HEK293 (cell line): Measurements from ENCODE around the gene WSB2.

Experiments used
- FEZF1 ChIP-seq: fragments of 450-650 bp; formaldehyde crosslinking; IDR thresholded peaks from 2 replicates; pipeline ENCODE4 v1.5.1; 2016; ENCODE audit warnings: missing biosample characterization, missing genetic modification characterization
- GFI1B ChIP-seq: fragments of 450-650 bp; formaldehyde crosslinking; IDR thresholded peaks from 2 replicates; pipeline ENCODE4 v1.5.1; 2016; ENCODE audit warnings: missing biosample characterization, missing genetic modification characterization
- GLI2 ChIP-seq: fragments of 450-650 bp; formaldehyde crosslinking; IDR thresholded peaks from 2 replicates; pipeline ENCODE4; 2017; ENCODE audit warnings: missing biosample characterization, missing genetic modification characterization, low read depth, borderline replicate concordance
- GLIS1 ChIP-seq: fragments of 450-650 bp; formaldehyde crosslinking; IDR thresholded peaks from 2 replicates; pipeline ENCODE4 v1.5.1; 2016; ENCODE audit warnings: missing biosample characterization, missing genetic modification characterization
- IKZF3 ChIP-seq: fragments of 450-650 bp; IDR thresholded peaks from 2 replicates; pipeline ENCODE4 v1.5.0; 2018; ENCODE audit warnings: missing biosample characterization, mild to moderate bottlenecking, missing genetic modification characterization, moderate library complexity
- KLF10 ChIP-seq: fragments of 450-650 bp; IDR thresholded peaks from 2 replicates; pipeline ENCODE4 v1.5.1; 2018; ENCODE audit warnings: missing biosample characterization, mild to moderate bottlenecking, missing genetic modification characterization
- KLF8 ChIP-seq: fragments of 450-650 bp; formaldehyde crosslinking; IDR thresholded peaks from 2 replicates; pipeline ENCODE4 v1.5.1; 2016; ENCODE audit warnings: missing biosample characterization, missing genetic modification characterization
- ZBTB20 ChIP-seq: fragments of 450-650 bp; formaldehyde crosslinking; IDR thresholded peaks from 2 replicates; pipeline ENCODE4 v1.5.1; 2016; ENCODE audit warnings: missing biosample characterization, missing genetic modification characterization
- ZFP3 ChIP-seq: fragments of 450-650 bp; formaldehyde crosslinking; IDR thresholded peaks from 2 replicates; pipeline ENCODE4 v1.5.1; 2016; ENCODE audit warnings: low read depth, missing biosample characterization, missing genetic modification characterization
- ZNF140 ChIP-seq: fragments of 450-650 bp; formaldehyde crosslinking; IDR thresholded peaks from 2 replicates; pipeline ENCODE4 v1.5.1; 2016; ENCODE audit warnings: missing biosample characterization, missing genetic modification characterization
- ZNF157 ChIP-seq: fragments of 450-650 bp; formaldehyde crosslinking; IDR thresholded peaks from 2 replicates; pipeline ENCODE4 v1.5.1; 2016; ENCODE audit warnings: missing biosample characterization, missing genetic modification characterization
- ZNF16 ChIP-seq: fragments of 450-650 bp; formaldehyde crosslinking; IDR thresholded peaks from 2 replicates; pipeline ENCODE4 v1.5.1; 2016; ENCODE audit warnings: low read depth, missing biosample characterization, missing genetic modification characterization
- ZNF174 ChIP-seq: fragments of 450-650 bp; formaldehyde crosslinking; IDR thresholded peaks from 2 replicates; pipeline ENCODE4 v1.5.0; 2017; ENCODE audit warnings: missing biosample characterization, mild to moderate bottlenecking, missing genetic modification characterization
- ZNF19 ChIP-seq: fragments of 450-650 bp; formaldehyde crosslinking; IDR thresholded peaks from 2 replicates; pipeline ENCODE4; 2016; ENCODE audit warnings: missing biosample characterization, missing genetic modification characterization, low read depth
- ZNF311 ChIP-seq: fragments of 450-650 bp; formaldehyde crosslinking; IDR thresholded peaks from 2 replicates; pipeline ENCODE4 v1.5.1; 2017; ENCODE audit warnings: missing biosample characterization, missing genetic modification characterization, borderline replicate concordance
- ZNF341 ChIP-seq: fragments of 450-650 bp; formaldehyde crosslinking; IDR thresholded peaks from 2 replicates; pipeline ENCODE4; 2016; ENCODE audit warnings: low read depth, missing biosample characterization, missing genetic modification characterization
- ZNF37A ChIP-seq: fragments of 450-650 bp; IDR thresholded peaks from 2 replicates; pipeline ENCODE4 v1.5.1; 2018; ENCODE audit warnings: missing biosample characterization, missing genetic modification characterization
- ZNF433 ChIP-seq: fragments of 450-650 bp; formaldehyde crosslinking; IDR thresholded peaks from 2 replicates; pipeline ENCODE4 v1.5.1; 2016; ENCODE audit warnings: missing biosample characterization, missing genetic modification characterization, low read depth
- ZNF473 ChIP-seq: fragments of 450-650 bp; formaldehyde crosslinking; IDR thresholded peaks from 2 replicates; pipeline ENCODE4 v1.5.1; 2017; ENCODE audit warnings: missing biosample characterization, missing genetic modification characterization
- ZNF48 ChIP-seq: fragments of 450-650 bp; formaldehyde crosslinking; IDR thresholded peaks from 2 replicates; pipeline ENCODE4 v1.5.1; 2016; ENCODE audit warnings: missing biosample characterization, missing genetic modification characterization
- ZNF555 ChIP-seq: fragments of 450-650 bp; formaldehyde crosslinking; conservative IDR thresholded peaks from 2 replicates; pipeline ENCODE4 v1.5.1; 2017; ENCODE audit warnings: missing biosample characterization, mild to moderate bottlenecking, missing genetic modification characterization, inconsistent platforms
- ZNF596 ChIP-seq: fragments of 450-650 bp; IDR thresholded peaks from 2 replicates; pipeline ENCODE4 v1.5.0; 2018; ENCODE audit warnings: missing biosample characterization, mild to moderate bottlenecking, missing genetic modification characterization, moderate library complexity
- ZNF610 ChIP-seq: fragments of 450-650 bp; formaldehyde crosslinking; IDR thresholded peaks from 2 replicates; pipeline ENCODE4 v1.5.1; 2016; ENCODE audit warnings: missing biosample characterization, missing genetic modification characterization, borderline replicate concordance
- ZNF623 ChIP-seq: fragments of 450-650 bp; formaldehyde crosslinking; IDR thresholded peaks from 2 replicates; pipeline ENCODE4 v1.5.1; 2016; ENCODE audit warnings: missing biosample characterization, missing genetic modification characterization
- ZNF624 ChIP-seq: fragments of 450-650 bp; formaldehyde crosslinking; IDR thresholded peaks from 2 replicates; pipeline ENCODE4 v1.5.1; 2017; ENCODE audit warnings: missing biosample characterization, missing genetic modification characterization
- ZNF626 ChIP-seq: fragments of 450-650 bp; sonication (Bioruptor Pico); formaldehyde crosslinking; IDR thresholded peaks from 2 replicates; pipeline ENCODE4 v1.5.1; 2018; ENCODE audit warnings: missing biosample characterization, missing genetic modification characterization, inconsistent platforms
- ZNF658 ChIP-seq: fragments of 450-650 bp; formaldehyde crosslinking; IDR thresholded peaks from 2 replicates; pipeline ENCODE4; 2016; ENCODE audit warnings: missing biosample characterization, missing genetic modification characterization
- ZNF660 ChIP-seq: fragments of 450-650 bp; IDR thresholded peaks from 2 replicates; pipeline ENCODE4 v1.5.1; 2018; ENCODE audit warnings: missing biosample characterization, mild to moderate bottlenecking, missing genetic modification characterization
- ZNF768 ChIP-seq: fragments of 450-650 bp; formaldehyde crosslinking; IDR thresholded peaks from 2 replicates; pipeline ENCODE4 v1.5.1; 2018; ENCODE audit warnings: missing biosample characterization, mild to moderate bottlenecking, missing genetic modification characterization
- ZNF785 ChIP-seq: fragments of 450-650 bp; formaldehyde crosslinking; IDR thresholded peaks from 2 replicates; pipeline ENCODE4 v1.5.1; 2016; ENCODE audit warnings: missing biosample characterization, missing genetic modification characterization
- ZSCAN30 ChIP-seq: fragments of 450-650 bp; IDR thresholded peaks from 2 replicates; pipeline ENCODE4 v1.5.1; 2018; ENCODE audit warnings: missing biosample characterization, mild to moderate bottlenecking, missing genetic modification characterization, moderate library complexity
- TF ChIP-seq, protein P1 (sequence below): fragments of 450-650 bp; formaldehyde crosslinking; conservative IDR thresholded peaks from 2 replicates; pipeline ENCODE4 v1.5.1; 2016; ENCODE audit warnings: low read depth, missing biosample characterization, missing genetic modification characterization
- TF ChIP-seq, protein P2 (sequence below): fragments of 450-650 bp; formaldehyde crosslinking; IDR thresholded peaks from 2 replicates; pipeline ENCODE4 v1.5.1; 2016; ENCODE audit warnings: missing biosample characterization, missing genetic modification characterization
- TF ChIP-seq, protein P3 (sequence below): fragments of 450-650 bp; formaldehyde crosslinking; IDR thresholded peaks from 2 replicates; pipeline ENCODE4 v1.5.1; 2016; ENCODE audit warnings: missing biosample characterization, missing genetic modification characterization
- TF ChIP-seq, protein P4 (sequence below): fragments of 450-650 bp; formaldehyde crosslinking; IDR thresholded peaks from 2 replicates; pipeline ENCODE4 v1.5.1; 2016; ENCODE audit warnings: missing biosample characterization, missing genetic modification characterization

Gene WSB2

DNA sequence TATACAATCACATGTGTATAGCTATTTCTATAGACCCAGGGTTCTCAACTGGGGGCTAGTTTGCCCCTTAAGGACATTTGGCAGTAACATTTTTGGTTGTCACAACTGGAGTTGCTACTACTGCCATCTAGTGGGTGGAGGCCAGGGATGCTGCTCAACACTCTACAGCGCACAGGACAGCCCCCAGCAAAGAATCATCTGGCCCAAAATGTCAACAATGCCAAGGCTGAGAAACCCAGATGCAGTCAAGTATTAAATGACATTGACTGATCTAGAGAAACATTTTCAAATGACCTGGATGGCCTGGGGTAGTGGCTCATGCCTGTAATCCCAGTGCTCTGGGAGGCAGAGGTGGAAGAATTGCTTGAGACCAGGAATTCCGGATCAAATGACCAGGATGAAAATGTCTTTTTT is 5.8 kb downstream of the WSB2 start (continued):
- no peak for TF ChIP-seq ZNF626 (tag by site-specific recombination)
- TF ChIP-seq ZNF157 (tag by site-specific recombination) = no peak
- TF ChIP-seq ZNF610 (tag by site-specific recombination) = no peak
- no peak for TF ChIP-seq ZNF768 (tag by site-specific recombination)
- no peak for TF ChIP-seq ZFP3 (tag by site-specific recombination)
- TF ChIP-seq, protein P1, sequence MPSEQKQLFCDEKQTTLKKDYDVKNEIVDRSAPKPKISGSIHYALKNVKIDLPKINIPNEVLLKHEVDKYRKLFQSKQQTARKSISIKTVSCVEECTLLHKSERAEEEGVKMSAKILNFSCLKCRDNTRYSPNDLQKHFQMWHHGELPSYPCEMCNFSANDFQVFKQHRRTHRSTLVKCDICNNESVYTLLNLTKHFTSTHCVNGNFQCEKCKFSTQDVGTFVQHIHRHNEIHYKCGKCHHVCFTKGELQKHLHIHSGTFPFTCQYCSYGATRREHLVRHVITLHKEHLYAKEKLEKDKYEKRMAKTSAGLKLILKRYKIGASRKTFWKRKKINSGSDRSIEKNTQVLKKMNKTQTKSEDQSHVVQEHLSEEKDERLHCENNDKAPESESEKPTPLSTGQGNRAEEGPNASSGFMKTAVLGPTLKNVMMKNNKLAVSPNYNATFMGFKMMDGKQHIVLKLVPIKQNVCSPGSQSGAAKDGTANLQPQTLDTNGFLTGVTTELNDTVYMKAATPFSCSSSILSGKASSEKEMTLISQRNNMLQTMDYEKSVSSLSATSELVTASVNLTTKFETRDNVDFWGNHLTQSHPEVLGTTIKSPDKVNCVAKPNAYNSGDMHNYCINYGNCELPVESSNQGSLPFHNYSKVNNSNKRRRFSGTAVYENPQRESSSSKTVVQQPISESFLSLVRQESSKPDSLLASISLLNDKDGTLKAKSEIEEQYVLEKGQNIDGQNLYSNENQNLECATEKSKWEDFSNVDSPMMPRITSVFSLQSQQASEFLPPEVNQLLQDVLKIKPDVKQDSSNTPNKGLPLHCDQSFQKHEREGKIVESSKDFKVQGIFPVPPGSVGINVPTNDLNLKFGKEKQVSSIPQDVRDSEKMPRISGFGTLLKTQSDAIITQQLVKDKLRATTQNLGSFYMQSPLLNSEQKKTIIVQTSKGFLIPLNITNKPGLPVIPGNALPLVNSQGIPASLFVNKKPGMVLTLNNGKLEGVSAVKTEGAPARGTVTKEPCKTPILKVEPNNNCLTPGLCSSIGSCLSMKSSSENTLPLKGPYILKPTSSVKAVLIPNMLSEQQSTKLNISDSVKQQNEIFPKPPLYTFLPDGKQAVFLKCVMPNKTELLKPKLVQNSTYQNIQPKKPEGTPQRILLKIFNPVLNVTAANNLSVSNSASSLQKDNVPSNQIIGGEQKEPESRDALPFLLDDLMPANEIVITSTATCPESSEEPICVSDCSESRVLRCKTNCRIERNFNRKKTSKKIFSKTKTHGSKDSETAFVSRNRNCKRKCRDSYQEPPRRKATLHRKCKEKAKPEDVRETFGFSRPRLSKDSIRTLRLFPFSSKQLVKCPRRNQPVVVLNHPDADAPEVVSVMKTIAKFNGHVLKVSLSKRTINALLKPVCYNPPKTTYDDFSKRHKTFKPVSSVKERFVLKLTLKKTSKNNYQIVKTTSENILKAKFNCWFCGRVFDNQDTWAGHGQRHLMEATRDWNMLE (tag by site-specific recombination) = no peak
- TF ChIP-seq IKZF3 (tag by site-specific recombination) = no peak
- TF ChIP-seq ZNF174 = no peak
- TF ChIP-seq ZNF341 = no peak
- no peak for TF ChIP-seq ZNF16 (tag by site-specific recombination)
- no peak for TF ChIP-seq ZNF37A (tag by site-specific recombination)
- peak; percentile 81 for TF ChIP-seq GLIS1 (tag by site-specific recombination)
- TF ChIP-seq ZBTB20 = no peak
- TF ChIP-seq GFI1B (tag by site-specific recombination) = no peak
- no peak for TF ChIP-seq ZNF785 (tag by site-specific recombination)
- TF ChIP-seq ZNF19 (tag by site-specific recombination) = no peak
- TF ChIP-seq ZNF623 (tag by site-specific recombination) = no peak
- no peak for TF ChIP-seq ZNF658
- TF ChIP-seq ZNF311 (tag by site-specific recombination) = no peak
- no peak for TF ChIP-seq ZNF624 (tag by site-specific recombination)
- TF ChIP-seq, protein P2, sequence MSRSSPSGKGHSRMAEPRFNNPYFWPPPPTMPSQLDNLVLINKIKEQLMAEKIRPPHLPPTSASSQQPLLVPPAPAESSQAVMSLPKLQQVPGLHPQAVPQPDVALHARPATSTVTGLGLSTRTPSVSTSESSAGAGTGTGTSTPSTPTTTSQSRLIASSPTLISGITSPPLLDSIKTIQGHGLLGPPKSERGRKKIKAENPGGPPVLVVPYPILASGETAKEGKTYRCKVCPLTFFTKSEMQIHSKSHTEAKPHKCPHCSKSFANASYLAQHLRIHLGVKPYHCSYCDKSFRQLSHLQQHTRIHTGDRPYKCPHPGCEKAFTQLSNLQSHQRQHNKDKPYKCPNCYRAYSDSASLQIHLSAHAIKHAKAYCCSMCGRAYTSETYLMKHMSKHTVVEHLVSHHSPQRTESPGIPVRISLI (tag by site-specific recombination) = 0 out of 2 replicates have a peak, but pooled peaks have one; percentile 55
- no peak for TF ChIP-seq ZNF555 (tag by site-specific recombination)
- no peak for TF ChIP-seq GLI2 (tag by site-specific recombination)
- no peak for TF ChIP-seq ZNF596
- TF ChIP-seq, protein P3, sequence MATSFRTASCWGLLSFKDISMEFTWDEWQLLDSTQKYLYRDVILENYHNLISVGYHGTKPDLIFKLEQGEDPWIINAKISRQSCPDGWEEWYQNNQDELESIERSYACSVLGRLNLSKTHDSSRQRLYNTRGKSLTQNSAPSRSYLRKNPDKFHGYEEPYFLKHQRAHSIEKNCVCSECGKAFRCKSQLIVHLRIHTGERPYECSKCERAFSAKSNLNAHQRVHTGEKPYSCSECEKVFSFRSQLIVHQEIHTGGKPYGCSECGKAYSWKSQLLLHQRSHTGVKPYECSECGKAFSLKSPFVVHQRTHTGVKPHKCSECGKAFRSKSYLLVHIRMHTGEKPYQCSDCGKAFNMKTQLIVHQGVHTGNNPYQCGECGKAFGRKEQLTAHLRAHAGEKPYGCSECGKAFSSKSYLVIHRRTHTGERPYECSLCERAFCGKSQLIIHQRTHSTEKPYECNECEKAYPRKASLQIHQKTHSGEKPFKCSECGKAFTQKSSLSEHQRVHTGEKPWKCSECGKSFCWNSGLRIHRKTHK (tag by site-specific recombination) = no peak
- peak; percentile 52; the same call in 1 of the 2 replicates for TF ChIP-seq ZNF660 (tag by site-specific recombination)
- TF ChIP-seq ZNF140 (tag by site-specific recombination) = no peak
- no peak for TF ChIP-seq ZSCAN30 (tag by site-specific recombination)
- no peak for TF ChIP-seq ZNF48 (tag by site-specific recombination)
- TF ChIP-seq FEZF1 (tag by site-specific recombination) = no peak
- TF ChIP-seq, protein P4, sequence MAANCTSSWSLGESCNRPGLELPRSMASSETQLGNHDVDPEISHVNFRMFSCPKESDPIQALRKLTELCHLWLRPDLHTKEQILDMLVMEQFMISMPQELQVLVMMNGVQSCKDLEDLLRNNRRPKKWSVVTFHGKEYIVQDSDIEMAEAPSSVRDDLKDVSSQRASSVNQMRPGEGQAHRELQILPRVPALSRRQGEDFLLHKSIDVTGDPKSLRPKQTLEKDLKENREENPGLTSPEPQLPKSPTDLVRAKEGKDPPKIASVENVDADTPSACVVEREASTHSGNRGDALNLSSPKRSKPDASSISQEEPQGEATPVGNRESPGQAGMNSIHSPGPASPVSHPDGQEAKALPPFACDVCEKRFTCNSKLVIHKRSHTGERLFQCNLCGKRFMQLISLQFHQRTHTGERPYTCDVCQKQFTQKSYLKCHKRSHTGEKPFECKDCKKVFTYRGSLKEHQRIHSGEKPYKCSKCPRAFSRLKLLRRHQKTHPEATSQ (tag by site-specific recombination) = no peak
- TF ChIP-seq KLF10 (tag by site-specific recombination) = no peak
- no peak for TF ChIP-seq KLF8 (tag by site-specific recombination)
- TF ChIP-seq ZNF433 = no peak
- TF ChIP-seq ZNF473 (tag by site-specific recombination) = no peak
